Motor neuron (in vitro differentiated cells): Measurements from ENCODE around the gene KRTAP19-5. TPM values are rescaled to one million over a fixed set of nuclear protein-coding genes. Genes with fewer than 3 reads are reported as not detected.

ENCODE experiments used
- ATAC-seq, 8 experiments: fragments of 200-7000 bp; cut with Tn5 transposase; replicated peaks in 6 of 8; 2 replicates each; pipeline ENCODE4 v1.8.0; 2021; ENCODE audit warnings: mild to moderate bottlenecking in 8 of 8, moderate library complexity in 8 of 8
- H3K27ac ChIP-seq, 2 donors: fragments of 250-450 bp; sonication (Bioruptor Pico); 2 replicates each; pipeline ENCODE4 v1.9.0; 2021; ENCODE audit warnings: antibody characterized with exemption in 2 of 2, mild to moderate bottlenecking in 2 of 2, moderate library complexity in 1 of 2
- H3K4me1 ChIP-seq, 2 donors: fragments of 250-450 bp; sonication (Bioruptor Pico); replicated peaks in 1 of 2; 2 replicates each; pipeline ENCODE4 v1.6.1; 2021; ENCODE audit warnings: antibody characterized with exemption in 2 of 2, mild to moderate bottlenecking in 2 of 2, moderate library complexity in 1 of 2
- H3K4me3 ChIP-seq, 5 donors: fragments of 250-450 bp; sonication (Bioruptor Pico); 2 replicates each; pipeline ENCODE4 v1.9.0; 2021; ENCODE audit warnings: antibody characterized with exemption in 5 of 5, mild to moderate bottlenecking in 5 of 5, moderate library complexity in 4 of 5
- WGBS, 10 experiments: fragments of 450-650 bp; shearing (Covaris generic); methylation state at CpG; one replicate each; pipeline ENCODE4 v1.0.0; 2022; 5-methylcytosine and 5-hydroxymethylcytosine counted together
- in situ Hi-C, 9 experiments: fragments of 400-800 bp; cut with MboI; loops; one replicate each; pipeline ENCODE4 v1.15.0; 2021; ENCODE audit warnings: low sequenced_read_pairs in 9 of 9, low pct_unique_long_range_greater_than_20kb in 2 of 9; ENCODE audit not compliant: unreplicated experiment in 9 of 9
- total RNA-seq, 8 experiments: library from RNA; unstranded; fragments of 300-600 nt; gene quantifications; 2 replicates each; pipeline versions ENCODE4 v1.2.3 to v1.2.4, GENCODE V29; 2022

The KRTAP19-5 gene
- total RNA-seq, 8 experiments from 2014 or later = not detected

DNA sequence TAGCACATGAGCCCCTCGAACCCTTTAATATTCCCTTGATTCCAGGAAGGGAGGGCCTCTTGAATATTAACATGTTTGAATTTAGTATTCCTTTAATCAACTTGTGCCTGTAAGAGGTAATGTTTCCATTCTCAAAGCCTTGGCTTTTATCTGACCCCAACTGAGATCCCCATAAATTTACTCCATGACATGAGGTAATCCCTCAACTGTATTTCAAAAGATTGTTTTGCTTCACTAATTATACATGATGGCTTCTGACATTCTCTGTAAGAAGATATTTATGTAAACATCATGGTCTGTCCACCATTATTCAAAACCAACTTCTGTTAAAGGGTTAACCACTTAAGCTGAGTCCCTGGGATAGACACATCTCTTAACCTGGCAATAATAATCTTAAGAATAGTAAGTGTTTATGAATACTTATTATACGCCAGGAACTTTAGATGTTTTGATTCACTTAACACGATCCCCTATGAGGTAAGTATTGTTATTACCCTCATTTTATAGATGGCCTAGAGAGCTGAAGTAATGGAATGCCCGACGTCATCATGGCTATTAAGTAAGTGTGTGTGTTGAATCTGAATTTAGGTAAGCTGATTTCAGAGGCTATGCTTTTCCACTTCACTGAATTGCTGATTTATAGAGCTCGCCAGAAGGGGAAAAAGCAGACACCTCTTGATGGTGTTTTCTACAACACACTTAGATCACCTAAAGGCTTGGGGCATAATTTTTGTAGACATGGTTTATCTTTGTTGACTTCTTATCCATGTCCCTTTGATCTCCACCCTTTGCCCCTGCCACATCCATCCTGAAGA, 32.8 kb downstream of the KRTAP19-5 start:
- ATAC-seq = peak in 5 of 8 experiments; percentile 88 to 95 (median 89)
- no peak overlapping the region for H3K4me3 ChIP-seq
- H3K4me1 ChIP-seq = peaks cover 17 to 24% of the 10 kb centered on the region in 2 donors
- in situ Hi-C loops = no loop called here
- H3K27ac ChIP-seq = peak overlapping the region; percentile 24 to 26
- 0 to 83% (median 41%) methylated on average over 1 to 5 of the region's 6 CpGs for WGBS, 10 experiments

DNA sequence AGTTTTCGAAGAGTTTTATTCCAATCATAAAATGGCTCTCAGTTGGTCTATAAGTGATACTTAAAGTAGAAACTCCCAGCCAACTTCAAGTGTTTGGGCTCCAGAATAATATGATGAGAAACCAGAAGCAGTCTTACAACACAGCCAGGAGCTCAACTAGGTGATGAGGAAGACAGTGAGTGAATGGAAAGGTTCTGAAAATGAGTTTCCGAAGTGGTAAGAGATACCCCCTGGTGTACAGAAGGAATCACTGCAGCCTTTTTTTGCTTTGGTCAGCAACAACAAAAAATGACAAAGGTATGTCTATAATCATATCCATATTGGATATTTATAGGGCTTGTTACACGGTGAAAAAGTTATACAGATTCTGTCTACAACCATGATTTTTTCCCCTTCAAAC, 38.2 kb downstream of the KRTAP19-5 start:
- no peak for ATAC-seq
- H3K27ac ChIP-seq = no peak overlapping the region
- H3K4me3 ChIP-seq = no peak overlapping the region
- WGBS, 10 experiments = 0 to 100% (median 53%) methylated on average over 1 to 3 of the region's 3 CpGs
- peaks cover 4 to 12% of the 10 kb centered on the region in 2 donors for H3K4me1 ChIP-seq
- in situ Hi-C loops = no loop called here

Other genes starting within 250 kb of the KRTAP19-5 start
- gene KRTAP24-1, start 219.2 kb downstream of the KRTAP19-5 start, total RNA-seq = not detected
- gene KRTAP25-1, start 212.6 kb downstream of the KRTAP19-5 start, total RNA-seq = not detected
- under 1 TPM in 4 of 8 experiments, not detected in 4; 0.17 to 0.73 (median 0.28) TPM for gene KRTAP26-1, start 181.8 kb downstream of the KRTAP19-5 start, total RNA-seq
- not detected for gene KRTAP27-1, start 164.4 kb downstream of the KRTAP19-5 start, total RNA-seq
- not detected for gene KRTAP23-1, start 153.5 kb downstream of the KRTAP19-5 start, total RNA-seq
- gene KRTAP13-2, start 129.9 kb downstream of the KRTAP19-5 start, total RNA-seq = under 1 TPM in 1 of 8 experiments, not detected in 7; 0.29 TPM
- not detected for gene KRTAP13-1, start 106.1 kb downstream of the KRTAP19-5 start, total RNA-seq
- gene KRTAP13-3, start 76.2 kb downstream of the KRTAP19-5 start, total RNA-seq = not detected
- under 1 TPM in 4 of 8 experiments, not detected in 4; 0.36 to 0.87 (median 0.62) TPM for gene KRTAP13-4, start 71.9 kb downstream of the KRTAP19-5 start, total RNA-seq
- gene KRTAP15-1, start 61.9 kb downstream of the KRTAP19-5 start, total RNA-seq = under 1 TPM in 1 of 8 experiments, not detected in 7; 0.71 TPM
- gene KRTAP19-1, start 21.8 kb downstream of the KRTAP19-5 start, total RNA-seq = under 1 TPM in 1 of 8 experiments, not detected in 7; 0.76 TPM
- gene KRTAP19-2, start 14.7 kb downstream of the KRTAP19-5 start, total RNA-seq = not detected
- not detected for gene KRTAP19-3, start 10.1 kb downstream of the KRTAP19-5 start, total RNA-seq
- not detected for gene KRTAP19-4, start 5.0 kb downstream of the KRTAP19-5 start, total RNA-seq
- gene KRTAP19-6, start 39.7 kb upstream of the KRTAP19-5 start, total RNA-seq = not detected
- not detected for gene KRTAP19-7, start 59.2 kb upstream of the KRTAP19-5 start, total RNA-seq
- gene KRTAP22-2, start 88.3 kb upstream of the KRTAP19-5 start, total RNA-seq = not detected
- not detected for gene KRTAP6-3, start 90.3 kb upstream of the KRTAP19-5 start, total RNA-seq
- gene KRTAP6-2, start 96.8 kb upstream of the KRTAP19-5 start, total RNA-seq = not detected
- gene KRTAP22-1, start 98.9 kb upstream of the KRTAP19-5 start, total RNA-seq = not detected
- not detected for gene KRTAP6-1, start 111.8 kb upstream of the KRTAP19-5 start, total RNA-seq
- gene KRTAP20-1, start 114.3 kb upstream of the KRTAP19-5 start, total RNA-seq = not detected
- gene KRTAP20-4, start 118.5 kb upstream of the KRTAP19-5 start, total RNA-seq = not detected
- not detected for gene KRTAP20-2, start 133.1 kb upstream of the KRTAP19-5 start, total RNA-seq
- gene KRTAP20-3, start 140.7 kb upstream of the KRTAP19-5 start, total RNA-seq = not detected
- gene KRTAP21-3, start 216.6 kb upstream of the KRTAP19-5 start, total RNA-seq = not detected
- not detected for gene KRTAP21-2, start 245.1 kb upstream of the KRTAP19-5 start, total RNA-seq